ENCODE measurements around the gene WIPI1. TPM values are rescaled to one million over a fixed set of nuclear protein-coding genes. Genes with fewer than 3 reads are reported as not detected.

The WIPI1 gene
- total and polyA plus RNA-seq, 10 of the 15 experiments (the other 5 are each of a cell fraction or from before 2014, with no cell fraction given) = 6.5 to 44.5 (median 26.2) TPM

GRCh38 chr17:68457539-68458259 is 403 bp upstream of the WIPI1 start (continued):
- TF ChIP-seq MTA3 (IDR thresholded peaks at IDR 0.05; ENCODE audit: borderline replicate concordance, low read length) (no peak), LARP7 (IDR thresholded peaks at IDR 0.05) (0 out of 2 replicates have a peak, but pooled peaks have one; percentile 60), HDAC2 (IDR thresholded peaks at IDR 0.05) (no peak), CUX1 (IDR thresholded peaks at IDR 0.05; ENCODE audit: insufficient replicate concordance, low read depth, low read length) (no peak), SIN3A (IDR thresholded peaks at IDR 0.05; ENCODE audit: low read depth, low read length) (peak; percentile 96), USF2 (IDR thresholded peaks at IDR 0.05; ENCODE audit: borderline replicate concordance, low read depth, low read length) (peak; percentile 73), CHD1 (IDR thresholded peaks at IDR 0.05; ENCODE audit: low read depth, low read length) (no peak), EED (IDR thresholded peaks at IDR 0.05; ENCODE audit: low read depth) (no peak; the same call in 1 of the 2 replicates), TCF3 (IDR thresholded peaks at IDR 0.05; ENCODE audit: borderline replicate concordance, insufficient read depth, low read depth, low read length) (0 out of 2 replicates have a peak, but pooled peaks have one; percentile 35), STAT1 (conservative IDR thresholded peaks at IDR 0.05) (no peak), IRF4 (IDR thresholded peaks at IDR 0.05; ENCODE audit: low read depth, low read length) (no peak), PAX5 (IDR thresholded peaks at IDR 0.05; ENCODE audit: borderline replicate concordance, low read depth, low read length) (no peak), SREBF1 (IDR thresholded peaks at IDR 0.05; ENCODE audit: low read length) (no peak), BACH1 (IDR thresholded peaks at IDR 0.05; ENCODE audit: borderline replicate concordance) (peak; percentile 70; the same call in 1 of the 2 replicates), HCFC1 (IDR thresholded peaks at IDR 0.05; ENCODE audit: low read length) (no peak), ZNF622 (IDR thresholded peaks at IDR 0.05) (no peak), EP300 (IDR thresholded peaks at IDR 0.05; ENCODE audit: borderline replicate concordance in 1 of 2, control insufficient read depth in 1 of 2, low read depth in 2 of 2, low read length in 2 of 2) (no peak), RFX5 (IDR thresholded peaks at IDR 0.05; ENCODE audit: low read depth, low read length) (peak; percentile 84), ATF7 (IDR thresholded peaks at IDR 0.05; ENCODE audit: low read depth) (0 out of 2 replicates have a peak, but pooled peaks have one; percentile 3)
- TF ChIP-seq, protein P1, sequence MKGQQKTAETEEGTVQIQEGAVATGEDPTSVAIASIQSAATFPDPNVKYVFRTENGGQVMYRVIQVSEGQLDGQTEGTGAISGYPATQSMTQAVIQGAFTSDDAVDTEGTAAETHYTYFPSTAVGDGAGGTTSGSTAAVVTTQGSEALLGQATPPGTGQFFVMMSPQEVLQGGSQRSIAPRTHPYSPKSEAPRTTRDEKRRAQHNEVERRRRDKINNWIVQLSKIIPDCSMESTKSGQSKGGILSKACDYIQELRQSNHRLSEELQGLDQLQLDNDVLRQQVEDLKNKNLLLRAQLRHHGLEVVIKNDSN (IDR thresholded peaks at IDR 0.05; ENCODE audit: borderline replicate concordance, extremely low read length, insufficient read depth, low read depth, low read length) = peak; percentile 89
- TF ChIP-seq, protein P2, sequence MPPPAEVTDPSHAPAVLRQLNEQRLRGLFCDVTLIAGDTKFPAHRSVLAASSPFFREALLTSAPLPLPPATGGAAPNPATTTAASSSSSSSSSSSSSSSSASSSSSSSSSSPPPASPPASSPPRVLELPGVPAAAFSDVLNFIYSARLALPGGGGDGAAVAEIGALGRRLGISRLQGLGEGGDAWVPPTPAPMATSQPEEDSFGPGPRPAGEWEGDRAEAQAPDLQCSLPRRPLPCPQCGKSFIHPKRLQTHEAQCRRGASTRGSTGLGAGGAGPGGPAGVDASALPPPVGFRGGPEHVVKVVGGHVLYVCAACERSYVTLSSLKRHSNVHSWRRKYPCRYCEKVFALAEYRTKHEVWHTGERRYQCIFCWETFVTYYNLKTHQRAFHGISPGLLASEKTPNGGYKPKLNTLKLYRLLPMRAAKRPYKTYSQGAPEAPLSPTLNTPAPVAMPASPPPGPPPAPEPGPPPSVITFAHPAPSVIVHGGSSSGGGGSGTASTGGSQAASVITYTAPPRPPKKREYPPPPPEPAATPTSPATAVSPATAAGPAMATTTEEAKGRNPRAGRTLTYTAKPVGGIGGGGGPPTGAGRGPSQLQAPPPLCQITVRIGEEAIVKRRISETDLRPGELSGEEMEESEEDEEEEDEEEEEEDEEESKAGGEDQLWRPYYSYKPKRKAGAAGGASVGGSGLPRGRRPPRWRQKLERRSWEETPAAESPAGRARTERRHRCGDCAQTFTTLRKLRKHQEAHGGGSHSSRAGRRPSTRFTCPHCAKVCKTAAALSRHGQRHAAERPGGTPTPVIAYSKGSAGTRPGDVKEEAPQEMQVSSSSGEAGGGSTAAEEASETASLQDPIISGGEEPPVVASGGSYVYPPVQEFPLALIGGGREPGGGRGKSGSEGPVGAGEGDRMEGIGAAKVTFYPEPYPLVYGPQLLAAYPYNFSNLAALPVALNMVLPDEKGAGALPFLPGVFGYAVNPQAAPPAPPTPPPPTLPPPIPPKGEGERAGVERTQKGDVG (CRISPR knock-in tag; IDR thresholded peaks at IDR 0.05) = no peak
